ENCODE data around the gene ACBD4.
"Not testable (repeated sequence)": the region's sequence is repeated elsewhere in the genome, so short reads cannot be mapped to it uniquely, and the experiment has no call there.

Gene ACBD4

GRCh38 chr17:45120558-45120957 lies 14.9 kb upstream of the ACBD4 start:
- DNase-seq (ENCODE audit: low read depth): no peak

DNA sequence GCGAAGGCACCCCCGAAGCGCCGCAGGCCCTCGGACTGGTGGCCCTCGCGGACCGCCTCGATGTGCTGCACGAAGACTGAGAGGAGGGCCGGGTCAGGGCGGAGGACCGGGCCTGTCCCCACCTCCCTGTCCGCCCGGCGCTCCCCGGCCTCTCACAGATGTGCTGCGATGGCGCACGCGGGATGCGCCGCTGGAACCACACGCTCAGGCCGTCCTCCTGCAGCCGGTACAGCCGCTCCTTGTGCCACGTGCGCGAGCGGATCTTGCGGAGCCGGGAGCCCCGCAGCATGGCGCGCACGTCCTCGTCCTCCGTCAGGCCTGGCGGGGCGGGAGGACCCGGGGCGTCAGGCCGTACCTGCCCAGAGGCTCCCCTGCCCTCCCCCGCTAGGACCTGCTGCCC lies 14.4 kb upstream of the ACBD4 start:
- no peak for DNase-seq (ENCODE audit: low read depth)

GRCh38 chr17:45123076-45123770 lies 12.3 kb upstream of the ACBD4 start:
- no peak for DNase-seq (ENCODE audit: low read depth)

DNA sequence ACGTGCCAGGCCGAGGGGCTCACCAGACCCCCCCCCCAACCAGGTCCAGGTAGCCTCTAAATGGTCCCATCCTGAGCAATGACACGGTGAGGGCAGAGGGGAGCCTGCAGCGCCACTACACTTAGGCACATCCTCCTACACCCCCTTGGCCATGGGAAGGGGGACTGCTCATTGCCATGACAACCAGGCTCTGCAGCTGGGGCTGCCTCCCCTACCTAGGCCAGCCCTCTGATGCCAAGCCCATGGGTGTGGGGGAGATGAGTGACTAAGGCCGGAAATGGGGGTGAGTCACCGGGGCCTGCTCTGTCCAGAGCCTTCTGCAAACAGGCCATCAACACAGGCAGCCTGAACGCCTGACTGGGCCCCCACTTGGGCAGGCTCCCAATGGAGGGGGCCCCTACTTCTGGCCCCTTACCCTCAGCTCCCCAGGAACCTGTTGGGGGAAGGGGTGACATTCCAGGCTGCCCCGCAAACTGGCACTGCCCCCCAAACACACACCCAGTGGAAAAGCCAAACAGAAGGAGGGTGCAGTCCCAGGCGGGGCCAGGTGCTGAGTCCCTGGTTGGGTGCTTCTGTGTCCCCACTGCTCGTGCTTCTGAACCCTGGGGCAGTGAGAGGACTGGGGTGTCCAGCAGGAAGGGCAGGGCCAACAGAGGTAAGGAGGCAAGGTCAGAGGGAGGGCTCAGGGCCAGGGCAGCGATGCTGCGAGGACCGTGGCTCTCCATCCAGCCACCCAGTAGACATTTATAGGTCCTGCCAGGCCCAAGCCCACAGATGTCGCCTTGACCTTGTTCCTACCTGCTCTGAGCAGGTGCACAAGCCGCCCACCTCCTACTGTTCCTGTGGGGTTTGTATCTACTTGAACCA lies 11.3 kb upstream of the ACBD4 start:
- peak; percentile 24 for DNase-seq (ENCODE audit: low read depth)

DNA sequence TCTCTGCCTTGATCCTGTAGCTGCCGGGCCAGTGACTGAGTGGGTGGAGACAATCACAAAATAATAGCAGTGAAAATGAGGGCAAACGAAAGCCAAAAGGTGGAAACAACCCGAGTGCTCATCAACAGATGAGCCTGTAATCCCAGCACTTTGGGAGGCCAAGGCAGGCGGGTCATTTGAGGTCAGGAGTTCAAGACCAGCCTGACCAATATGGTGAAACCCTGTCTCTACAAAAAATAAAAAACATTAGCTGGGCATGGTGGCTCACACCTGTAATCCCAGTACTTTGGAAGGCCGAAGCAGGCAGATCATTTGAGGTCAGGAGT lies 10.7 kb upstream of the ACBD4 start:
- DNase-seq (ENCODE audit: low read depth): not testable (repeated sequence)

GRCh38 chr17:45125509-45125908 lies 10.0 kb upstream of the ACBD4 start:
- no peak for DNase-seq (ENCODE audit: low read depth)

DNA sequence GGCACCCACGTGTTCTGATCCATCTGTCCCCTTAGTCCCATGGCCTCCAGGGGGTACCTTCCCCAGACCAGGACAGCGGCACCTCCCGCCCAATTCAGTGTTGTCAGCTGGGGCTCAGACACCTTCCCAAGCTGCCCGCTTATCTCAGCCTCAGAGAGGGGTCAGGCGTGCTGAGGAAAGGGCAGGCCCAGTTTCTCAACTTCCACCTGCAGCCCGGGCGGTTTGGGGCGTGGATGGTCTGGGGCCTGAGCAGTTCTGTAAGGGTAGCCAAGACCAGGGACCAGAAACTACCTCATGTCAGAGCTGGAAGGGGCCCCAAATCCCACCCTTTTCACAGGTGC lies 8.3 kb upstream of the ACBD4 start:
- DNase-seq (ENCODE audit: low read depth): no peak

DNA sequence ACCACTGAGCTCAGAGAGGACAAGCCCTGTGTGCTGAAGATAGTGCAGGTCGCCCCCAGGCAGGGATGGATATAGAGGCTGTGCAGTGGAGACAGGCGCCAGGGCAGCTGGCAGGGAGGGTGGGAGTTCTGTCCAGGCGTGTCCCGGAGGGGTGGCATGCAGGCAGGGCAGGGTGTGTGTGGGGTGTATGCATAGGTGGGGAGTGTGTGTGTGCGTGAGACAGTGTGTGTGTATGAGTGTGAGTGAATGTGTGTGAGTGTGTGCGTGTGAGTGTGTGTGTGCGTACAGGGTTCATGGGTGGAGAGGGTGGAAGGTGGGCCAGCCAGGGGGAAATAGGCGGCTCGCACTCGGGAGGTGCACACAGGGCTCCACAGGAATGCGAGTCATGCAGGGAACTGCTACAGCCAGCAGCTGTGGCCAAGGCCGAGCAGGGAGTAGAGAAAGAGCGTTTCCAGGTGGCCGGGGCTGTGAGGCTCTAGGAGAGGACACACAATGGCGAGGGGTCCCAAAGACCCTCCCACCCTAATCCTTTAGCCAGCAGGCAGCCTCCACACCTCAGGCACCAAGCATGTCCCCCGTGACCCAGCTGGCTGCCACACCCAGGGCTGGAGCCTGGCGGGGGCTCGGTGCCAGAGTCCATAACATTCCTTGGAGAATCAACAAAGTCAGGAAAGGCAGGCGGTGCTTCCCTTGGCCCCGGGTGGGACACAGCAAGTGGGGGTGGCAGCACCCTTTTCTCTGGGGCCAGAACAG lies 7.8 kb upstream of the ACBD4 start:
- DNase-seq (ENCODE audit: low read depth): no peak

GRCh38 chr17:45128331-45128730 lies 7.2 kb upstream of the ACBD4 start:
- DNase-seq (ENCODE audit: low read depth): no peak

DNA sequence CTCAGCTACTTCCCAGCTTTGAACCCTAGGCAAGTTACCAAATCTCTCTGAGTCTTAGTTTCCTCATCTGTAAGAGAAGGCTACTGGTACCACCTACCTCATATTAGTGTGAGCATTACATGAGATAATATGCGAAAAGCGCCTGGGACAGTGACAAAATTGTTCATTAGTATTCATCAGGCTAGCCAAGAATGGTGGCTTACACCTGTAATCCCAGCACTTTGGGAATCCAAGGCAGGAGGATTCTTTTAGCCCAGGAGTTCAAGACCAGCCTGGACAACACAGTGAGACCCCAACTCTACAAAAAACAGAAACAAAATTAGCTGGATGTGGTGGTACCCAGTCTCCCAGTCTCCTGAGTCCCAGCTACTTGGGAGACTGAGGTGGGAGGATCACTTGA lies 6.5 kb upstream of the ACBD4 start:
- no peak for DNase-seq (ENCODE audit: low read depth)

DNA sequence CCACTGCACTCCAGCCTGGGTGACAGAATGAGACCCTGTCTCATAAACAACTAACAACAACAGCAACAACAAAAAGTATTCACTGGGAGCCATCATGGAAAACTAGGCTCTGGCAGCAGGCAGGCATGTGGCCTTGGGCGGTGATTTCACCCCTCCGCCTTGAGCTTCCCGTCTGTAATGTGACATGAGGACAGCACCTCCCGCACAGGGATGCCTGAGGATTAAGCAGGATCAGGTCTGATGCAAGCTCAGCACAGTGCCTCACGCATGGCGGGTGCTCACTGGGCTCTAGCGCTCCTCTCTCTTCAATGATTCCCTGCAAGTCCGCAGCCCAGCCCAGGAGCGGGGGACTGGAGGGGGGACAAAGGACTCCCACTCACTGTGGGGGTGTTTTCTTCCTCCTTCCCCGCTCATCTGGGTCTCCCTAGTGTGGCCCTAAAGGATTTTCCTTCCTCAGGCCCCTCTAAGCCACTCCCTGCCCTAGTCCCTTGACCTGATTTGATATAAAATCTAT lies 6.0 kb upstream of the ACBD4 start:
- no peak for DNase-seq (ENCODE audit: low read depth)

- no peak for DNase-seq (ENCODE audit: low read depth)
Measured at GRCh38 chr17:45129940-45130680, 5.4 kb upstream of the ACBD4 start.

DNA sequence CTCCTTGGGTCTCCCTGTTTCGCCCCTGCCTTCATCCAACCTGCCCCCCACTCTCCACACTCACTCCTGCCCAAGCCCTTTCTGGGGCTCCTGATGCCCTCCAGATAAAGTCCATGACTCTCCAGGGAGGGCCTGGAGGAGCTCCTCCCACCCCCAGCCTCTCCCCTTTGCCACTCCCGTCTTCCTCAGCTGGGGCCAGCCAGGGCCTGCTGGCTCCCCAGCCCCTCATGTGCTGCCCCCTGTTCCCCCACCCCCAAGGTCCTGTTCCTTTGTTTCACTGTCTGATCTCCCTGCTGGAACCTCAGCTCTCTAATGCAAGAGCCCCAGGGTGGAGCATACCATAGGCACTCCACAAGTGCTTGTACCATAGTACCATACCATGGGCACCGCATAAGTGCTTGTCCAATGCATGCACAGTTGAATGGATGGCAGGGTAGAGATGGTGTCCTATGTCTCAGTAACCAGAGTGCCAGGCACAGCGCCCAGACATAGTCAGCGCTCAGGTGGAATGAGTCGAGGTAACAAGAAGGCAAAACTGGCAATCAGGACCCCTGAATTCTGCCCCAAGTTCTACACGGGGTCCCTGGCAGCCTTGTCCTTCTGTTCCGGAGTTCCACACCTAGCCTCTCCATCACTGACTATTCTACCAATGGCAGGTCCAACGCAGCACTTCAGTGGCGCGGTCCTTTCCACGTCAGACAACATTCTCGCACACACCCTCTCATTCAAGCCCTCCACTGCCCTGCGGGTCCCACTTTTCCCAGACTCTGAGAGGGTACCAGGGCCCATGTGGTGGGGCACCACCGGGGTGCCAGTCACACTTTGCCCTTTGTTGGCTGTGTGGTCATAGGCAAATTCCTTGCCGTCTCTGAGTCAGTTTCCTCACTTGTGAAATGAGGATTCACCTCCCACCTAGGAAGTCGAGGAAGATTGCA lies 4.5 kb upstream of the ACBD4 start:
- DNase-seq (ENCODE audit: low read depth): no peak

GRCh38 chr17:45131616-45132319 lies 3.7 kb upstream of the ACBD4 start:
- no peak for DNase-seq (ENCODE audit: low read depth)

DNA sequence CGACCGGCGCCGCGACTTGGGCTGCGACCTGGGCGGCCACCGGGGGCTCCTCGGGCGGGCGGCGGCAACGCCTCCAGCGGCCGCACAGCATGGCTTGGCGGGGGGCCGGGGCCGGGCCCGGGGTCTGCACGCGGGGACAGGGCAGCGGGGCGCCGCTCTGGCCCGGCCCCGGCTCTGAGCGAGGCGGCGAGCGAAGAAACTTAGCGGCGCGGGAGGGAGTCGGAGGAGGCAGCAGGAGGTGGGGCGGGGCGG lies 3.2 kb upstream of the ACBD4 start, which contains the start of gene PLCD3:
PLCD3 (minus strand) TSS at position 196 of the 252 bp plus-strand sequence; CDS start at position 91, 105 bp downstream.
- DNase-seq (ENCODE audit: low read depth): no peak

- DNase-seq (ENCODE audit: low read depth): peak; percentile 56
Measured at GRCh38 chr17:45132572-45133463, 2.7 kb upstream of the ACBD4 start.

DNA sequence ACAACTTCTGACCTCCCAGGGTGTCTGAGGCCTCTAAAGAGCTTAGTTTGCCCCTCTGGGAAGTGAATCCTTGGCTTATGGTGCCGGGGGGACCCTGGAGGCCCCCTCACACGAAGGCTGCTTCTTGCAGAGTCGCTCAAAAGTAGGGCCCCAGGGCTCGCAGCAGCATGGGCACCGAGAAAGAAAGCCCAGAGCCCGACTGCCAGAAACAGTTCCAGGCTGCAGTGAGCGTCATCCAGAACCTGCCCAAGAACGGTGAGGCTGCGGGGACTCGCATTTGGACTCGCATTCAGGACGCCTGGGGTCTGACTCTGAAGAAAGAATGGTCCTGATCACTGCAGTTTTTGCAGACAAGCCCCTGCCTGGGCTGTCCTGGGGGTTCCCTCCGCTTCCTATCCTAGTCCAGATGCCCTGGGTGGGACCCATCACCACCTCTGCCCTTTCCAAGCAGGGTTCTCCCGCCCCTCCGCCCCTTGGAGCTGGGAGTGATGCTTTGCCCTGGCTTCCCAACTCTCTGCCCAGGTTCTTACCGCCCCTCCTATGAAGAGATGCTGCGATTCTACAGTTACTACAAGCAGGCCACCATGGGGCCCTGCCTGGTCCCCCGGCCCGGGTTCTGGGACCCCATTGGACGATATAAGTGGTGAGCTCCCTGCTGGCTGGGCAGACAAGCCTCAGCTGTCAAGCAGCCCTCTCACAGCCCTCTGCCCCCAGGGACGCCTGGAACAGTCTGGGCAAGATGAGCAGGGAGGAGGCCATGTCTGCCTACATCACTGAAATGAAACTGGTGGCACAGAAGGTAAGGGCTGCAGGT lies 698 bp downstream of the ACBD4 start:
- no peak for DNase-seq (ENCODE audit: low read depth)

GRCh38 chr17:45136846-45137560 lies 1.5 kb downstream of the ACBD4 start:
- no peak for DNase-seq (ENCODE audit: low read depth)

All from T-helper 22 cell (primary cell).